GM19099 (cell line): ENCODE measurements around the gene NAV2.

Source experiments
- POLR2A ChIP-seq: IDR thresholded peaks from 3 replicates; pipeline ENCODE4 v1.6.1; 2011; ENCODE audit warnings: low read depth; ENCODE audit not compliant: insufficient read length; ENCODE audit errors: extremely low read depth

NAV2 gene

DNA sequence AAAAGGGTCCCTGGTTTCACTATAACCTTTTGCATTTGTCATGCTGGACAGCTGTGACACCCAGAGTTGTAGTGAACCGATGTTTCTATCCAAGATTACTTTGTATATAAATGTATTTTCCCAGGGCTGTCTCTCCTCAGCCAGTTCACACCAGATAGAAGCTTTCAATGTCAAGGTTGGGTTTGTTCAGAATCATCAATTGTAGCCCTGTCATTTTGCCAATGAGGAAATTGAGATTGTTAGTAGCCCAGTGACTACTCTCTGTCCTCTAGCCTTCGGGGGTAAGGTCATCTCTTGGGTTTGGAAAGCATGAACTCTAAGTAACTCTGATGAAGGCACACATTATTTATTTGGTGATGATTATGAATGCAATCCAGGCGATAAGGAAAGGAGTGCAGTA is 282.0 kb downstream of the NAV2 start:
- no peak for TF ChIP-seq POLR2A

DNA sequence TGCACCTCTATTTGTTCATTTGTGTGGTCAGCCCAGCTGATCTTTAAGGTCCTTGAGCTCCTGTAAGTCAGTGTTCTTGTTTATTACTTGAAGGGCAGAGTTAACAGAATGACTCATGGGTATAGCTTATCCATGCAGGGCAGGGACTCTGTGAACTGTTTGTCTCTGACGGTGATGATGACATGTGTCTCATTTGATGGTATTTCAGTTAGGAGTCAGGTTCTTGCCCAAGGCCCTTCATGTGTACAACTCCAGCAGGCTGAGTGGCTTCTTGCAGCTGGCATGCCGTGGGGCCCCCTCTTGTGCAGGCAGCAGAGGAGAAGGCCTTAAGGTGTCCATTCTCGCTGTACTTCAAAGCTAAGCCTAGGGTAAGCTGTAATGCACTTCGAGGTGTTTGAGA is 282.5 kb downstream of the NAV2 start:
- TF ChIP-seq POLR2A: no peak

DNA sequence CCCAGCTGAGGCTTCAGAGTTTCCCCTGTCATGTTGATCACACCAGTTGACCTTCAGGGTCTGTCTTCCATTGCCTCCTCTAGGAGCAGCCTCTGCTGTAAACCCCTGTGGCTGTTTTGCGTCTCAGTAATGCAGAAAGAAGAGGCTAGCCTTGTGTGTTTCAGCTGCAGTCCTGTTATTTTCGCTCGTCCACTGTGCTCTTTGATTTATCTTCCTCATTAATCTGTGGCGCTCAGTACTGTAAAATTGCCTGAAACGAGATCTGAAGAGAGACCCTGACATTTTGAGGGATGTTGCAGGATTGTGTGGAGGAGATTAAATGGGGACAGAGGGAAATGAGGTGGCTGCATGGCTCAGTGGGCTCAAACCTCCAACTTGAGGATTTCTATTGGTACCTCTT is 283.9 kb downstream of the NAV2 start:
- no peak for TF ChIP-seq POLR2A

DNA sequence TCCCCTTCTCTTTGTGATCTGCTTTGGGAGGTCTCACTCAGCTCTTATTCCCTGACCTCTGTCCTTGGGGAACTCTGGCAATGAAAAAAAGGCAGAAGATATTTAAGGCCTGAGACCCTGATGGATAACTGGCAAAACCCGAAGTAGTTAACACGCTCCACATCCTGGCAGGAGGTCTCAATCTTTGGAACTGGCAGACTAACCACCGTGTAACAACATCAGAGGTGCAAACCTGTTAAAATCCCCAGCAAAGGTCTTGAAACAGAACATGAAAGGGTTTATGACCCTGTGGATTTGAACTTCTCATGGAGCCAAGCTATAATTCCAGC is 287.3 kb downstream of the NAV2 start:
- no peak for TF ChIP-seq POLR2A

DNA sequence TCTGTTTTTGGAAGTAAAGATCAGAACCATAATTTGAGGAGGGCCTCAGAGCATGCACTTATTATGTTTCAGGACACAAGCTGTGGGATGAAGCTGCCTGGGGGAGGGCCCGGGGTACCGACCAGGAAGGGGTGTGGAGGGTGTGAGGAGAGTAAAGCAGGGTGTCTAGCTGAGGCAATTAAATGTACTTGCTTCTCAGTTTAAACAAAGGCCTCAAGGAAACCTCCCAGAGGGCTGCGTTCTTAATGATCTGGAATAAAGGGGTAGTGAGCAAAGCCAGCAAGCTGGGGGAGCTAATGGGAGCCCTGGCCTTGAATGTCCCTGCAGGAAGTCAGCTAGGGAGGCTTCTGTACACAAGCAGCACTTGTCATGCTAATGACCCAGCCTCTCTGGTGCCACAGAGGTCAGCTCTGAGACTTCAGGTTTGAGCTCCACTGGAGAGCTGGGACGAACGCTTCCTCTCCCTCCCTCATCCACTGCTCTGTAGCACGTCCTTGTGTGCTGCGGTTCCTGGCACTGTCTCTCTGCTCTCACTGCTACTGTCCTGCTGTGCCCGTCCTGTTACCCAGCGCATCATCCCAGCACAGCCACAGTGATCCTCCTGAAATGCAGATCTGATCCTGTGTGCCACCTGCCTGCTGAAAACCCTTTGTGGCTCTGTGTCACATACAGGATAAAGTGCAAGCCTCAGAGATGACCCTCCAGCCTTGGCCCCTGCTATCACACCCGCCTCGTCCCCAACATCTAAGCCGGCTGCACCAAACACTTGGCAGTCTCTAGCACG is 287.9 kb downstream of the NAV2 start:
- TF ChIP-seq POLR2A: no peak

DNA sequence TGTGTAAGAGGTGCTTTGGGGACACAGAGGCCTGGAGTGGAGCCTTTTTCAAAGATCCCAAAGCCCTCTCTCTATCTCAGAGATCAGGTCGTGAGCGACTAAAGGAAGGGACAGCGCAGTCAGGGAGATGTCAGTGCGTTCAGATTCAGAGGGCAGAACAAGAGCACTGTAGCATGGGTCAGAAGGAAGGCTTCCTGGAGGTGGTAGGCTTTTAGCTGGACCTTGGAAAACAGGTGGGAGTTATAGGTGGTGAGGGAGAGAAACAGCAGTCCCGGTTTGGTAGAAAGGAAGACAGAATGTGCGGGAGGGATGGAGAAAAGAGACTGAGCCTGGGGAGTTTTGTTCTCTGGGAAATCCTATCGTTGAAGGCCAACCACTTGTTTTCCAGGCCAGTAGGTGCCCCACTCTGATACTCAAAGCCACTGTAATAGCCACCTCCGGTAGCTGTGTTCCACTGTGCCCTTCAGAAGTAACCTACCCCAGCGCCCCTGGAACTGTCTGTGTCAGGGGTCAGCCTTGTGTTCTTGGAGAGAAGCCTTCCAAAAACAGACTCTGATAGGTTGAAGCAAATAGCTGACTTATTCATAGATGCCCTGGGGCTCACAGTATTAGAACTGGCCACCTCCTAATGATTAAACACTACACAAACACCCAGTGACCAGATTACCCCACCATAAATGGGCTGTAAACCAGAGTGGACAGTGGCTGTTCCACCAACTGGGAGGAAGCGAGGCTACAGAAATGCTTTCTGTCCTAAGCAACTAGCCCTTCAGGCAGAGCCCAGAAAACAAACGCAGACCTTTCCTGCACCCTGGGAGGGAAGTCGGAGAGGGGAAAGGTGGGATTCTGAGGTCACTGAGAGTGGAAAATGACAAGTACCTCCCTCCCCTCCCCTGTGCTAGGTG is 289.9 kb downstream of the NAV2 start:
- TF ChIP-seq POLR2A: no peak

DNA sequence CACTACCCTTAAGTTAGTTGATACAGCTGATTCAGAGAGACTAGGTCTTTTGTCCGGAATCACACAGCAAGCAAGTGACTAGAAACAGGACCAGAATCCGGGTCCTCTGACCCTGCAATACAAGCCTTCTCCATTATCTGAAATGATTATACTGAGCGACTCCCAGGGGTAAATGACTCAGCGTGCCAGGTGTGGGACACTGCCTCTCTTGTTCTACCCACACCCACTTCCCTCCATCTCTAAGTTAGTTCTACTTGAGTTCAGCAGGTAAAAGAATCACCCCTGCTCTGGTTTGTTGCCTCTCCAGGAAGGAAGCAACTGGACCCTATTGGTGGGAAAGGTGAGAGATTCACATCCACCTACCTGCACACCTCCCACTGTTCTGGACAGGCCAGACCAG is 290.7 kb downstream of the NAV2 start:
- TF ChIP-seq POLR2A: no peak

DNA sequence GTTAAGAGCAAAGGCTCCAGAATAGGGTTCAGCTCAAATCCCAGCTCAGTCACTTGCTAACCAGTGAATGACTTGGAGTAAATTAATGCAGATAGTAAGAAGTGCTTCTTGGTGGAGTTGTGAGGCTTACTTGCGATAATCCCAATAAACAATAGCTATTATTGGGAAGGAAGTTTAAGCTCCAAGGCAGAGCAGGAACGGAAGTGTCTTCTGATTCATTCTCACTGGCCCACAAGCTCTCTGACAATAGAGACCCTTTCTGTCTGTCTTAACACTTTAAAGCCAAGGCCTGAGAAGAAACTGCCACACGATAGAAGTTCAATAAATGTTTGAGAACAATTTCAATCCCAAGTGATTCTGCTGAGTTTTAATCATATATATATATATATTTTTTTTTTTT is 292.2 kb downstream of the NAV2 start:
- TF ChIP-seq POLR2A: no peak

DNA sequence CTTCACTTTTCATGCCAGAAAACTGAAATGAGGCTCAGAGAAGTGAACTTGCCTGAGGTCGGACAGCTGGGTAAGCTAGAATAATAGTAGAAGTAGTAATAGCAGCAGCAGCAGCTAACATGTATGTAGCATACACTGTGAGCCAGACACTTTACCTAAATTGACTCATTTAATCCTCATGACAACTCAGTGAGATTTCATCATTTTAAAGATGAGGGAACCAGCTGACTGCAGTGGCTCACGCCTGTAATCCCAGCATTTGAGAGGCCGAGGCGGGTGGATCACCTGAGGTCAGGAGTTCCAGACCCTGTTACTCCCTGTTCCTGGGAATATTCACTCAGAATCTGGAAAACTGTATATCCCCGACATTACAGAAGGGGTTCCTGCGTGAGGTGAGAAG is 293.1 kb downstream of the NAV2 start:
- TF ChIP-seq POLR2A: no peak

DNA sequence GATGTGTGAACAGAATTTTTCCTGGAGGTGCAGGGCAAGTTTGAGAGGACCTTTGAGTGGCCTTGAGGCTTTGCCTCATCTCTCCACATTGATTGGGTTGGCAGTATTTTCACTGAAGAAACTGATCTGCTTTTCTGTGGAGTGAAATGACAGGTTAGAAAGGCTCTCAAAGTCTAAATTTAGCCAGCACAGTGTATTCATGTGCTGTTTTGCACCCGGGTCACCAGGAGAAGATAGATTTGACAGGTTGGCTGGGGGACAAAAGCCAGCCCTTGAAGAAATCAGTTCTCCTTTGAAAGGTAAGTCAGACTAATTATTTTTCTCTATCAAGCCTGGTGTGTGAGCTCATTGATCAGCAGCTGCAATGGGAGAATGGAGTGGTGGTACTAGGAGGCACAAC is 294.7 kb downstream of the NAV2 start:
- no peak for TF ChIP-seq POLR2A

DNA sequence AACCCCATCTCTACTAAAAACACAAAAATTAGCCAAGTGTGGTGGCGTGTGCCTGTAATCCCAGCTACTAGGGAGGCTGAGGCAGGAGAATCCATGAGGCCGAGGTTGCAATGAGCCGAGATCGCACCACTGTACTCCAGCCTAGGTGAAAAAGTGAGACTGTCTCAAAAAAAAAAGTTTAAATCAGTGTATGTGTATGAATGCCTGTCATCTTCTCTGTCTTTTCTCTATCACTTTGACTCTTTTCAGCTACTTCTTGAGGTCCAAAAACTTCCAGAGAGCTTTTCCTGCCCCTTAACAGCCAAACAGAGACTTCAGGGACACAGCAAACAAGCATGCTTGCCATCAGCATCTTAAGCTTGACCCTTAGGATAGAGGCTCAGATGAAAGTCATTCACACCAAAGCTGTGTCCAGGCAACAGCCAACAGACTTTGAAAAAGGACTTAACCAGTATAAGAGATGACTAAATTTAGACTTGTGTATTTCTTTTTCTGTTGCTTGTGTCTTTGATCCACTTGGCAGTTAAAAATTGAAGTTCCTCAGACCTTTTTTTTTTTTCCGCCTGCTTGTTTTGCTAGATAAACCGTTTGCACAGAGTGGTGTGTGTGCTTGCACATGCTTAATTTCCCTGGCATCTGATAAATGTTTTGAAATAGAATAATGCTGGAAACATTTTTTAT is 295.7 kb downstream of the NAV2 start:
- no peak for TF ChIP-seq POLR2A

DNA sequence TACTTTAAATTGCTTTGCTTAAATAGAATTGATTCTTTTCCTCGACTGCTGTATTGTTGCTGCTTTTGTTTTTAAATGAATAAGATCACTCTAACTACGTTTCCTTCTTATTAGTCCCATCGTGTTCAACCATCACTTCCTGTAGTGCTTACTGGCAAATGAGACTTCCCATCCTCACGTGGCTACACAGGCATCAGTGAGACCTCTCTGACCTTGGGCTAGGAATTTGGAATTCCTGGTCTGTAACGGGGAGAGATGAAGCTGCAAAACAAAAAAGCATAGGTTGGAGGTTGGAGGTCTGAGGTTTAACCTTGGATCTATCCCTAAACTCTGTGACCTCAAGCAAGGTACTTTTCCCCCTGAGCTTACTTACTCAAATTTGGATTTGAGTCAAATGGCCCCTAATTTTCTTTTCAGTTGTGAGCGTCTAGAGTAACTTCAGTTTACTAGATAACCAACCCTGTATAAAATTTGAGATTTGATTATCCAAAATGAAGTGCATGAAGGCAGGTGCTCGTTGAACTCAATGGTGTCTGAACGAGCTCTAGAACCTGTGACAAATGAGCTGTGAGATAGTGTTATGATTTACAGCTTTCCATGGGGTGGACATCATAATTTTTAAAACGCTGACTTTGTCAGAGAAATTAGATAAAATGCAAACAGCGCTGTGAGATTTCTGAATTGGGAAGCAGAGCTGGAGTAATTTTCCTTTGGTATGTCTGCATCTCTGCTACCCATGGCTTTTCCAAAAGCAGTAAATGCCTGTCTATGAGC is 296.4 kb downstream of the NAV2 start:
- no peak for TF ChIP-seq POLR2A

DNA sequence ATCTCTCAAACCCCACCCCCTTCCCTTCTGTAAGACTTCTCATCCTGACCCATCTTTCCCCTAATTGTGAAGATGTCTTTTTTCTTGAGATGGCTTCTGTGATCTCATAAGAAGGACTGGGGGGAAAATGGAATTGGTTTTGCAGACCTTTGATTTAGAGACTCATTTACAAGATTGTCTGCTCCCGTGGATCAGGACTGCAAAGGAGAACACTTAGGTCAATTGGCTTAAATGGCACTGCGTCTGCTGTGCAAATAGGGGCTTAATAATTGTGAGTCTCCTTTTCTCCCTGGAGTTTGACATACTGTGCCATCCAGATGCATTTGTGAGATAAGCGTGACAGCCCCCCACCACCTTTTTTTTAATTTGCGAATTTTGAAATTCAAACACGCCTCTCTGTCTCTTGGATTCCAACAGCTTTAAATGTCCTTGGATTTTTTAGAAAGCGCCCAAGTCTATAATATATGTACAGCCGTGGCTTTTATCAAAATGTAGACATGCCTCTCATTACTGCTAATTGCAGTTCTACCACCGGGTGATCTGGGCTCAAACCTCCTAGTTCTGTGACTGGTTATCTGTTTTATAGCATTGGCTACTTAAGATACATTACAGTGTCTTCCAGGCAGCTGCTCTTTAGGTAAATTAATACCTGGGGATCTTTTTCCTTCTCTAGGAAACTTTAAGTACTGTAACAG is 297.7 kb downstream of the NAV2 start:
- TF ChIP-seq POLR2A: no peak

DNA sequence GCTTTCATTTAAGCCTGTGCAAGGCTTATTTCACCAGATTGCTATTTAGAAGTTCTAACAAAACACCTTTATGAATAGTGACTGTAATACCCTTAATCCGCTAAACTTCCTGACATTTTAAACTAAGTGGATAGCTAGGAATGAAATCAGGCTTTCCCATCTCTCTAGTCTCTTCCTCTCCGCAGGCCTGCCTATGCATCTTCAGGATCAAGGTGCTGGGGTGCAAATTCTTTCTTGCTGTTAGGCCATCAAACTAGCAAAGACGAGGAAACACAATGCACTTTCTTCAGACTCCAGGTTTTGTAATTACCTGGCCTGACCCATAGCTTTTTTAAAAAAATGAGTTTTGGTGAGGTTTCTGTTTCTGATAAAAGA is 298.2 kb downstream of the NAV2 start:
- no peak for TF ChIP-seq POLR2A

DNA sequence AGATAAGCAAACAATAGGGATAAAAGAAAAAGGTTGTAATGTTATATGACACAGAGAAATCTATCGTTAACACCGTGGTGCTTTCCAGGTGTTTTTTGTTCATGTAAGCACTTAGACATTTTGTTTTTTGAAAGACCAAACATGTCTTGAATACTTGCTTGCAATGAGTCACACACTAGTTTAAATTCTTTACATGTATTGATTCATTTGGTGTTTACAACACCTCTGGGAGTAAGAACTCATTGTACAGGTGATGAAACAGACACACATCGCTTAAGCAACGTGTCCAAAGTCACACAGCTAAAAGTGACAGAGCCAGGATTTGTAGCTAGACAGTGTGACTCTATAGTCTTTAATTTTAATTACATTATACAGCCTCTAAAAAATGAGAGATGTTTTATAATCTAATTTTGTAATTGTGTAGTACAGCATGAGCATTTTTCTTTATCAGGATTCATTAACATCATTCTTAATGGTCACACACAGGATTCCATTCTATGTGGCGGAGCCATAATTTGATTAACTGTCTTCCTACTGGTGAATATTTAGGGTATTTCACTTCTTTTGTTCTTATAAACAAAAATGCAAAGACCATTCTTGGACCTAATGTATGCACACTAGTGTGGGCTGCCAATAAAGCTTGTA is 298.8 kb downstream of the NAV2 start:
- no peak for TF ChIP-seq POLR2A
